Measurements from ENCODE around the gene CYP2C19.
"Not testable (repeated sequence)": the region's sequence is repeated elsewhere in the genome, so short reads cannot be mapped to it uniquely, and the experiment has no call there.

CYP2C19 gene

DNA sequence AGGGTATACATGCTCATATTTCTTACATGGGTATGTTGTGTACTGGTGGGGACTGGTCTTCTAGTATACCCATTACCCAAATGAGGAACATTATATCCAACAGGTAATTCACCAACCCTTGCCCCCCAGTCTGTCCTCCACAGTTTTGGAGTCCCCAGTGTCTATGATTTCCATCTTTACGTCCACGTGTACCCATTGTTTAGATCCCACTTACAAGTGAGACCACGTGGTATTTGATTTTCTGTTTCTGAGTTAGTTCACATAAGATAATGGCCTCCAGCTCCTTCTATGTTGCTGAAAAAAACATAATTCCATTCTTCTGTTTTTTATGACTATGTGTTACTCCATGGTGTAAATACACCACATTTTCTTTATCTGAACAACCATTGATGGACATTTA, 126.6 kb downstream of the CYP2C19 start:
- no peak for DNase-seq

DNA sequence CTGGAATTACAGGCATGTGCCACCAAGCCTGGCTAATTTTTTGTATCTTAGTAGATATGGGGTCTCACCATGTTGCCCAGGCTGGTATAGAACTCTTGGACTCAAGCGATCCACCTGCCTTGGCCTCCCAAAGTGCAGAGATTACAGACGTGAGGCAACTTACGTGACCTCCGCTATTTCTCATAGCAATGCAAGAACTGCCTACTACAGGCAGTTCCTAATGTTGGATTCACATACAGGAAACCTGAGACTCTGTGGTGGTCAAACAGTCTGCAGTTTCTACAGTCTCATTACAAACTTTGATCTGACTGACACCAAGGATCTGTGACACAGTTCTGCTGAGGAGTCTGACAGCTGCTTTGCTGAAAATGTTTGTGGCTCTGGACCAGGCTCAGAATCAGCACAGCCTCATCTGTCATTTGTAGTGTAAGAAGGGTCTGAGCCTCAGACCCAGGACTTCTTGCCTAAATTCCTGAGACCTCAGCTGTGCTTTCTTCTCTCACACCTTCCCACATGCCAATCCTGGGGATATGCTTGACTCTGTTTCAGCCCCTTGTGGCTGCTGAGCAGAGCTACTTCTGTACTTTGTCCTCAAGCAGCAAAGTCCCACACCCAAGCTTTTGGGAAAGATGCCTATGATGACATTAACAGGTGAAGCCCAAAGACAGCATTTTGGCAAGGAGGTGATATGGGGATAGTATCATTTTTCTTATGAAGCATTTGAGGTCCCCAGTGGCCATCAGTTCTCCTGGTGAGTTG, 128.0 kb downstream of the CYP2C19 start:
- no peak for DNase-seq

DNA sequence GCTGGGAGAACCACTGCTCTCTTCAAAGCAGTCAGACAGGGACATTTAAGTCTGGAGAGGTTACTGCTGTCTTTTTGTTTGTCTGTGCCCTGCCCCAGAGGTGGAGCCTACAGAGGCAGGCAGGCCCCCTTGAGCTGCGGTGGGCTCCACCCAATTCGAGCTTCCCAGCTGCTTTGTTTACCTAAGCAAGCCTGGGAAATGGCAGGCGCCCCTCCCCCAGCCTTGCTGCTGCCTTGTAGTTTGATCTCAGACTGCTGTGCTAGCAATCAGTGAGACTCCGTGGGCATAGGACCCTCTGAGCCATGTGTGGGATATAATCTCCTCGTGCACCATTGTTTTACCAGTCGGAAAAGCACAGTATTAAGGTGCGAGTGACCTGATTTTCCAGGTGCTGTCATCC, 135.9 kb downstream of the CYP2C19 start:
- DNase-seq = not testable (repeated sequence)

DNA sequence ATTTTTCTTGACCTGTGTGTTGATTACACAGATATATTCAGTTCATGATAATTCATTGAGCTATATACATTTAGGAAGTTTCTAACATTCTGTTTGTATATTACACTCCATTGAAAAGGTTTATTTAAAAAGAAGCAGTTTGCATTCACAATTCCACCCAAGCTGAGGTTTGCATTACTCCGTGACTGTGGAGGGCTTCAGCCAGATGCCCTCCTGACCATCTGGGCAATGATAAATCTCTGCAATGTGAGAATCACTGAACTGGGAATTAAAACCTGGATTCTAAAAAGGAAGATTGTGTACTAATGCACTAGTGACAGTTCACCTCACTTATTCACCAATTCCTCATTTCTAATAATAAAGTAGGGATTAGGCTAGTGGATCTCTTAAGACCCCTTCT, 139.6 kb downstream of the CYP2C19 start:
- no peak for DNase-seq

DNA sequence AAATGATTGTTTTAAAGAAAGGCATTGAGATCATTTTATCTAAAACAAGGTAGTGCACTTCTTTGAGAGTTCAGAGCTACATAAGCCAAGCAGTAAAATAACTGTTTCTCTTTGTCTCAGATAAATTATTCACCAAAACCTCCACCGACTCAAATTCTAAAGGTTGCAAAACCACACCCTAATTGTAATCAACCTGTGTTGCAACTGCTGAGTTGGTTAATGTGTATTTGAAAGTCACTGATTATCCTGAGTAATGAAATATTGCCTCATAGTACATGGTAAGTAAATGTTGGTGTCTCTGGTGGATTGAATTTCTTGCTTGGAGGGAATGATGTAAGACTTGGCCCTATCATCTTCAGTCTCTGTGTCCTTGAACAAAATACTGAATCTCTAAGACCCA, 140.1 kb downstream of the CYP2C19 start:
- DNase-seq = no peak

Data from stimulated activated CD4-positive, alpha-beta T cell treated with anti-CD3 and anti-CD28 coated beads, Interleukin-4, amount 100 ng/mL, for 4 hours (primary cell).